Sigmoid colon (tissue), 7 donors: ENCODE data around the gene RAB26. TPM values are rescaled to one million over a fixed set of nuclear protein-coding genes. Genes with fewer than 3 reads are reported as not detected.

Experiments used
- DNase-seq: peaks from one replicate; pipeline ENCODE4 v3.0.0-alpha.2; 2019
- H3K27ac ChIP-seq, 4 donors: fragments of 200-600 bp; sonication (generic); one replicate each; pipeline ENCODE4 v1.5.1; 2016 to 2019; ENCODE audit warnings: mild to moderate bottlenecking in 1 of 4
- H3K27me3 ChIP-seq, 3 donors: fragments of 200-600 bp; sonication (generic); one replicate each; pipeline ENCODE4 v1.5.1; 2019; ENCODE audit warnings: mild to moderate bottlenecking in 1 of 3
- H3K36me3 ChIP-seq, 4 donors: fragments of 200-600 bp; sonication (generic); one replicate each; pipeline ENCODE4 v1.5.1; 2016 to 2019
- H3K4me1 ChIP-seq, 4 donors: fragments of 200-600 bp; sonication (generic); one replicate each; pipeline ENCODE4 v1.5.1; 2017 to 2019
- H3K4me3 ChIP-seq, 4 donors: fragments of 200-600 bp; sonication (generic); one replicate each; pipeline ENCODE4 v1.5.1; 2017 to 2019; ENCODE audit warnings: mild to moderate bottlenecking in 2 of 4, moderate library complexity in 1 of 4
- H3K9me3 ChIP-seq, 4 donors: fragments of 200-600 bp in 3 of 4; sonication (generic) in 3 of 4; one replicate each; pipeline versions ENCODE4 v1.5.1 to v1.6.1; 2013 to 2019
- CTCF ChIP-seq, 4 experiments: fragments of 450-650 bp in 3 of 4; fragments of 200-600 bp in 1 of 4; IDR thresholded peaks; one replicate each; pipeline ENCODE4 v1.5.1; 2016 to 2019; ENCODE audit warnings: antibody characterized with exemption in 4 of 4, mild to moderate bottlenecking in 3 of 4, moderate library complexity in 2 of 4
- EP300 ChIP-seq, 4 donors: sonication (generic); formaldehyde crosslinking; IDR thresholded peaks; one replicate each; pipeline ENCODE4 v1.6.1; 2017; ENCODE audit warnings: antibody characterized with exemption in 4 of 4
- POLR2A ChIP-seq, 2 donors: fragments of 450-650 bp; IDR thresholded peaks; one replicate each; pipeline ENCODE4 v1.6.1; 2016; ENCODE audit warnings: antibody characterized with exemption in 2 of 2, mild to moderate bottlenecking in 2 of 2, moderate library complexity in 2 of 2
- POLR2AphosphoS5 ChIP-seq, 4 donors: sonication (generic); formaldehyde crosslinking; IDR thresholded peaks; one replicate each; pipeline ENCODE4 v1.6.1; 2017; ENCODE audit warnings: antibody characterized with exemption in 4 of 4
- WGBS, 2 donors: extraction: QIAGEN DNeasy Blood & Tissue Kit; methylation state at CpG; one replicate each; pipeline ENCODE4 v1.1.7; 2013; 5-methylcytosine and 5-hydroxymethylcytosine counted together
- intact Hi-C: fragments of 100-400 bp; cut with DNase I; formaldehyde crosslinking; loops from one replicate; pipeline ENCODE4 v1.15.1; 2023
- polyA plus RNA-seq, 3 donors: library from polyadenylated mRNA; stranded (reverse); fragments of 200-250 nt; gene quantifications; one replicate each; pipeline ENCODE4 v1.2.3, GENCODE V29; 2013
- total RNA-seq, 4 donors: library from RNA; depleted of rRNA; stranded (reverse); fragments of >200 nt; gene quantifications; one replicate each; pipeline ENCODE4 v1.1.0, GENCODE V29; 2016
- donor health status: healthy with polysubstance abuse.
- donor health status: Bipolar disorder and iron deficiency.
- donor health status: healthy.

RAB26 gene
- total and polyA plus RNA-seq, 7 donors = 0.68 to 18.8 (median 8.5) TPM; not detected in 1

GRCh38 chr16:2188395-2188794, 40.0 kb downstream of the RAB26 start:
- no peak for TF ChIP-seq POLR2AphosphoS5 (IDR thresholded peaks at IDR 0.05)
- TF ChIP-seq EP300 (IDR thresholded peaks at IDR 0.05) = no peak
- no peak for TF ChIP-seq CTCF (IDR thresholded peaks at IDR 0.05)
- TF ChIP-seq POLR2A (IDR thresholded peaks at IDR 0.05) = no peak
- intact Hi-C loops = no loop called here
- Histone ChIP-seq H3K4me3 (no peak overlapping the region), H3K27ac (no peak overlapping the region), H3K27me3 (peaks cover 0 to 3% (median 0%) of the 10 kb centered on the region in 3 donors), H3K9me3 (no peaks in the 10 kb centered on the region), H3K36me3 (no peaks in the 10 kb centered on the region), H3K4me1 (no peaks in the 10 kb centered on the region)
- WGBS, 2 donors = 91 to 95% methylated on average over 8 of the region's 8 CpGs
- DNase-seq = no peak

GRCh38 chr16:2189252-2189893, 40.9 kb downstream of the RAB26 start:
- Histone ChIP-seq H3K36me3 (no peaks in the 10 kb centered on the region), H3K4me3 (no peak overlapping the region), H3K4me1 (no peaks in the 10 kb centered on the region), H3K27ac (no peak overlapping the region), H3K9me3 (no peaks in the 10 kb centered on the region), H3K27me3 (peaks cover 0 to 13% (median 5%) of the 10 kb centered on the region in 3 donors)
- intact Hi-C loops = no loop called here
- DNase-seq = no peak
- TF ChIP-seq EP300 (IDR thresholded peaks at IDR 0.05) (no peak), POLR2A (IDR thresholded peaks at IDR 0.05) (no peak), POLR2AphosphoS5 (IDR thresholded peaks at IDR 0.05) (no peak), CTCF (IDR thresholded peaks at IDR 0.05) (no peak)
- WGBS, 2 donors = 80 to 90% methylated on average over 25 of the region's 25 CpGs

- intact Hi-C loops = no loop called here
- Histone ChIP-seq H3K4me3 (no peak overlapping the region), H3K4me1 (peaks cover 0 to 3% (median 3%) of the 10 kb centered on the region in 4 donors), H3K36me3 (no peaks in the 10 kb centered on the region), H3K27ac (no peak overlapping the region), H3K27me3 (peaks cover 5 to 20% (median 12%) of the 10 kb centered on the region in 3 donors), H3K9me3 (no peaks in the 10 kb centered on the region)
- TF ChIP-seq EP300 (IDR thresholded peaks at IDR 0.05) = no peak
- TF ChIP-seq CTCF (IDR thresholded peaks at IDR 0.05) = no peak
- TF ChIP-seq POLR2A (IDR thresholded peaks at IDR 0.05) = no peak
- TF ChIP-seq POLR2AphosphoS5 (IDR thresholded peaks at IDR 0.05) = no peak
- DNase-seq = no peak
- WGBS, 2 donors = 81 to 87% methylated on average over 24 of the region's 24 CpGs
Measured at GRCh38 chr16:2190002-2190658, 41.7 kb downstream of the RAB26 start.

- H3K4me1 ChIP-seq = peaks cover 0 to 11% (median 10%) of the 10 kb centered on the region in 4 donors
- DNase-seq = no peak
- no peaks in the 10 kb centered on the region for H3K9me3 ChIP-seq
- H3K4me3 ChIP-seq = no peak overlapping the region
- 80 to 82% methylated on average over 25 of the region's 25 CpGs for WGBS, 2 donors
- no peaks in the 10 kb centered on the region for H3K36me3 ChIP-seq
- peaks cover 12 to 28% (median 20%) of the 10 kb centered on the region in 3 donors for H3K27me3 ChIP-seq
- TF ChIP-seq POLR2A (IDR thresholded peaks at IDR 0.05) (no peak), POLR2AphosphoS5 (IDR thresholded peaks at IDR 0.05) (no peak), CTCF (IDR thresholded peaks at IDR 0.05) (no peak), EP300 (IDR thresholded peaks at IDR 0.05) (no peak)
- intact Hi-C loops = no loop called here
- no peak overlapping the region for H3K27ac ChIP-seq
Measured at GRCh38 chr16:2190659-2191445, 42.4 kb downstream of the RAB26 start.
